ENCODE results near the gene BCAS4. TPM values are rescaled to one million over a fixed set of nuclear protein-coding genes. Genes with fewer than 3 reads are reported as not detected.

Gene BCAS4
- total RNA-seq, 3 donors from 2014 or later, result 6.6 to 22.2 (median 10.5) TPM

DNA sequence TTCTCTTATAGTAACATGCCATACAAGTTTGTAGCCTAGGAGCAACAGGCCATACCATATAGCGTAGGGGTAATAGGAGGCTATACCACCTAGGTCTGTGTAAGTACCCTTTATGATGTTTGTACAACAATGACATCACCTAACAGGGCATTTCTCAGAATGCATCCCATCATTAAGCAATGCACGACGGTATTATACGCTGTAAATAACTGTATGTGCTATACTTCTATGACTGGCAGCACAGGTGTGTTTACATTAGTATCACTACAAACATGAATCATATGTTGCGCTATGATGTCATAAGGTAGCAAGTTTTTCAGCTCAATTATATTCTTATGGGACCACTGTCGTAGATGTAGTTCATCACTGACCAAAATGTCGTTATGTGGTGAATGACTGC is 105.4 kb downstream of the BCAS4 start:
- H3K27ac ChIP-seq, result no peak overlapping the region
- H3K4me1 ChIP-seq, result no peaks in the 10 kb centered on the region
- no peaks in the 10 kb centered on the region for H3K9me3 ChIP-seq
- H3K4me3 ChIP-seq, result no peak overlapping the region
- no peaks in the 10 kb centered on the region for H3K27me3 ChIP-seq
- no peak for TF ChIP-seq POLR2A (IDR thresholded peaks at IDR 0.05)
- TF ChIP-seq, protein P1, sequence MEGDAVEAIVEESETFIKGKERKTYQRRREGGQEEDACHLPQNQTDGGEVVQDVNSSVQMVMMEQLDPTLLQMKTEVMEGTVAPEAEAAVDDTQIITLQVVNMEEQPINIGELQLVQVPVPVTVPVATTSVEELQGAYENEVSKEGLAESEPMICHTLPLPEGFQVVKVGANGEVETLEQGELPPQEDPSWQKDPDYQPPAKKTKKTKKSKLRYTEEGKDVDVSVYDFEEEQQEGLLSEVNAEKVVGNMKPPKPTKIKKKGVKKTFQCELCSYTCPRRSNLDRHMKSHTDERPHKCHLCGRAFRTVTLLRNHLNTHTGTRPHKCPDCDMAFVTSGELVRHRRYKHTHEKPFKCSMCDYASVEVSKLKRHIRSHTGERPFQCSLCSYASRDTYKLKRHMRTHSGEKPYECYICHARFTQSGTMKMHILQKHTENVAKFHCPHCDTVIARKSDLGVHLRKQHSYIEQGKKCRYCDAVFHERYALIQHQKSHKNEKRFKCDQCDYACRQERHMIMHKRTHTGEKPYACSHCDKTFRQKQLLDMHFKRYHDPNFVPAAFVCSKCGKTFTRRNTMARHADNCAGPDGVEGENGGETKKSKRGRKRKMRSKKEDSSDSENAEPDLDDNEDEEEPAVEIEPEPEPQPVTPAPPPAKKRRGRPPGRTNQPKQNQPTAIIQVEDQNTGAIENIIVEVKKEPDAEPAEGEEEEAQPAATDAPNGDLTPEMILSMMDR (IDR thresholded peaks at IDR 0.05), result no peak
- no peaks in the 10 kb centered on the region for H3K36me3 ChIP-seq
- no peak for DNase-seq (ENCODE audit: low spot score in 2 of 2)
- intact Hi-C loops (cut with DNase I; ENCODE audit: low total_unique reads), result no loop called here

DNA sequence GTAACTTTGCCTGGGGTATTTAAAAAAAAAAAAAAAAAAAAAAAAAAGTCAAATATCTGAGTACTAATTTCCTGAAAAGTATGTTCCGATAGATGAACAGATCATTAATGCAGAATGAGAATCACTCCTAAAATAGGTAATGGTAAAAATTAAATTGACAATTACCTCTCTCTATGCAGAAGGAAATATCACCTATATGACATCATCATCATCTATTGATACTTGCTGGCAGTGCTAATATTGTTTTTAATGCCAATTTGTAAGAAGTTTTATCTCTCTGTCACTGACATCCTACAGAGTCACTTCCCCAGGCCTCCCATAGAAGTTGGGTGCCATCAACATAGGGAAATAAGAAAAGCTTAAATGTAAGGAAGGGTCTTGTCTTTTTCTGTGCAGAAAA is 106.4 kb downstream of the BCAS4 start:
- no peak for DNase-seq (ENCODE audit: low spot score in 2 of 2)
- TF ChIP-seq POLR2AphosphoS5 (IDR thresholded peaks at IDR 0.05), result no peak
- TF ChIP-seq, protein P1 (IDR thresholded peaks at IDR 0.05), result no peak
- TF ChIP-seq POLR2A (IDR thresholded peaks at IDR 0.05), result no peak
- intact Hi-C loops (cut with DNase I; ENCODE audit: low total_unique reads), result no loop called here
- Histone ChIP-seq H3K4me1 (no peaks in the 10 kb centered on the region), H3K27me3 (no peaks in the 10 kb centered on the region), H3K4me3 (no peak overlapping the region), H3K9me3 (no peaks in the 10 kb centered on the region), H3K36me3 (no peaks in the 10 kb centered on the region), H3K27ac (no peak overlapping the region)

GRCh38 chr20:50903353-50904051 is 108.6 kb downstream of the BCAS4 start:
- H3K4me1 ChIP-seq, result no peaks in the 10 kb centered on the region
- no peak for DNase-seq (ENCODE audit: low spot score in 2 of 2)
- no peak overlapping the region for H3K4me3 ChIP-seq
- no peaks in the 10 kb centered on the region for H3K9me3 ChIP-seq
- no peaks in the 10 kb centered on the region for H3K27me3 ChIP-seq
- intact Hi-C loops (cut with DNase I; ENCODE audit: low total_unique reads), result no loop called here
- no peaks in the 10 kb centered on the region for H3K36me3 ChIP-seq
- TF ChIP-seq POLR2A (IDR thresholded peaks at IDR 0.05) (no peak), POLR2AphosphoS5 (IDR thresholded peaks at IDR 0.05) (no peak)
- TF ChIP-seq, protein P1 (IDR thresholded peaks at IDR 0.05), result no peak
- H3K27ac ChIP-seq, result no peak overlapping the region

- H3K27me3 ChIP-seq, result no peaks in the 10 kb centered on the region
- DNase-seq (ENCODE audit: low spot score in 2 of 2), result no peak
- H3K4me1 ChIP-seq, result no peaks in the 10 kb centered on the region
- TF ChIP-seq POLR2AphosphoS5 (IDR thresholded peaks at IDR 0.05) (no peak), POLR2A (IDR thresholded peaks at IDR 0.05) (no peak)
- TF ChIP-seq, protein P1 (IDR thresholded peaks at IDR 0.05), result no peak
- intact Hi-C loops (cut with DNase I; ENCODE audit: low total_unique reads), result no loop called here
- no peak overlapping the region for H3K27ac ChIP-seq
- no peaks in the 10 kb centered on the region for H3K36me3 ChIP-seq
- no peak overlapping the region for H3K4me3 ChIP-seq
- H3K9me3 ChIP-seq, result no peaks in the 10 kb centered on the region
These were observed 109.3 kb downstream of the BCAS4 start for GRCh38 chr20:50904067-50904570.

- Histone ChIP-seq H3K27ac (no peak overlapping the region), H3K9me3 (no peaks in the 10 kb centered on the region), H3K27me3 (no peaks in the 10 kb centered on the region), H3K4me3 (no peak overlapping the region), H3K4me1 (peaks cover 0 to 5% of the 10 kb centered on the region in 2 donors), H3K36me3 (no peaks in the 10 kb centered on the region)
- intact Hi-C loops (cut with DNase I; ENCODE audit: low total_unique reads), result no loop called here
- TF ChIP-seq, protein P1 (IDR thresholded peaks at IDR 0.05), result no peak
- no peak for TF ChIP-seq POLR2AphosphoS5 (IDR thresholded peaks at IDR 0.05)
- no peak for DNase-seq (ENCODE audit: low spot score in 2 of 2)
These were observed 114.6 kb downstream of the BCAS4 start for GRCh38 chr20:50909413-50909812.

Measured in breast epithelium (tissue), 4 donors.